HL-60 (cell line): ENCODE results near the gene RSRC1.
"Not testable (repeated sequence)": the region's sequence is repeated elsewhere in the genome, so short reads cannot be mapped to it uniquely, and the experiment has no call there.

ENCODE experiments used
- DNase-seq, 2 experiments: peaks; one replicate each; pipeline ENCODE4 v3.0.0-alpha.2; 2010 to 2020; ENCODE audit warnings: low read depth in 1 of 2, low spot score in 1 of 2
- H3K27ac ChIP-seq: fragments of 250-450 bp; sonication (Bioruptor Pico); replicated peaks from 2 replicates; pipeline ENCODE4 v1.5.1; 2020; ENCODE audit warnings: mild to moderate bottlenecking, moderate library complexity
- H3K27me3 ChIP-seq: fragments of 250-450 bp; sonication (Bioruptor Pico); 2 replicates; pipeline ENCODE4 v1.5.1; 2021; ENCODE audit warnings: mild to moderate bottlenecking, moderate library complexity; ENCODE audit not compliant: insufficient read depth, poor library complexity, severe bottlenecking
- H3K4me3 ChIP-seq: replicated peaks from 2 replicates; pipeline ENCODE4 v1.5.1; 2011; ENCODE audit warnings: mild to moderate bottlenecking, control low read depth, low read length; ENCODE audit not compliant: insufficient read depth
- GABPA ChIP-seq: IDR thresholded peaks from 2 replicates; pipeline ENCODE4 v1.6.1; 2012; ENCODE audit warnings: low read depth
- POLR2AphosphoS5 ChIP-seq: IDR thresholded peaks from 2 replicates; pipeline ENCODE4 v1.6.1; 2012; ENCODE audit warnings: low read depth
- SPI1 ChIP-seq: IDR thresholded peaks from 2 replicates; pipeline ENCODE4 v1.6.1; 2012; ENCODE audit warnings: low read depth, mild to moderate bottlenecking, borderline replicate concordance
- TF ChIP-seq, protein P1 (sequence below): IDR thresholded peaks from 2 replicates; pipeline ENCODE4 v1.6.1; 2012; ENCODE audit warnings: low read depth; ENCODE audit not compliant: insufficient replicate concordance
- TF ChIP-seq, protein P2 (sequence below): IDR thresholded peaks from one replicate; pipeline ENCODE4 v1.5.1; 2011; ENCODE audit warnings: low read length, control low read depth, inconsistent platforms; ENCODE audit not compliant: insufficient read depth

Gene RSRC1

GRCh38 chr3:158221426-158221825, 111.5 kb downstream of the RSRC1 start:
- DNase-seq = no peak
- H3K4me3 ChIP-seq = no peak overlapping the region
- no peak overlapping the region for H3K27ac ChIP-seq
- TF ChIP-seq POLR2AphosphoS5 (no peak), SPI1 (no peak), GABPA (no peak)
- TF ChIP-seq, protein P1, sequence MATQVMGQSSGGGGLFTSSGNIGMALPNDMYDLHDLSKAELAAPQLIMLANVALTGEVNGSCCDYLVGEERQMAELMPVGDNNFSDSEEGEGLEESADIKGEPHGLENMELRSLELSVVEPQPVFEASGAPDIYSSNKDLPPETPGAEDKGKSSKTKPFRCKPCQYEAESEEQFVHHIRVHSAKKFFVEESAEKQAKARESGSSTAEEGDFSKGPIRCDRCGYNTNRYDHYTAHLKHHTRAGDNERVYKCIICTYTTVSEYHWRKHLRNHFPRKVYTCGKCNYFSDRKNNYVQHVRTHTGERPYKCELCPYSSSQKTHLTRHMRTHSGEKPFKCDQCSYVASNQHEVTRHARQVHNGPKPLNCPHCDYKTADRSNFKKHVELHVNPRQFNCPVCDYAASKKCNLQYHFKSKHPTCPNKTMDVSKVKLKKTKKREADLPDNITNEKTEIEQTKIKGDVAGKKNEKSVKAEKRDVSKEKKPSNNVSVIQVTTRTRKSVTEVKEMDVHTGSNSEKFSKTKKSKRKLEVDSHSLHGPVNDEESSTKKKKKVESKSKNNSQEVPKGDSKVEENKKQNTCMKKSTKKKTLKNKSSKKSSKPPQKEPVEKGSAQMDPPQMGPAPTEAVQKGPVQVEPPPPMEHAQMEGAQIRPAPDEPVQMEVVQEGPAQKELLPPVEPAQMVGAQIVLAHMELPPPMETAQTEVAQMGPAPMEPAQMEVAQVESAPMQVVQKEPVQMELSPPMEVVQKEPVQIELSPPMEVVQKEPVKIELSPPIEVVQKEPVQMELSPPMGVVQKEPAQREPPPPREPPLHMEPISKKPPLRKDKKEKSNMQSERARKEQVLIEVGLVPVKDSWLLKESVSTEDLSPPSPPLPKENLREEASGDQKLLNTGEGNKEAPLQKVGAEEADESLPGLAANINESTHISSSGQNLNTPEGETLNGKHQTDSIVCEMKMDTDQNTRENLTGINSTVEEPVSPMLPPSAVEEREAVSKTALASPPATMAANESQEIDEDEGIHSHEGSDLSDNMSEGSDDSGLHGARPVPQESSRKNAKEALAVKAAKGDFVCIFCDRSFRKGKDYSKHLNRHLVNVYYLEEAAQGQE = no peak
- TF ChIP-seq, protein P2, sequence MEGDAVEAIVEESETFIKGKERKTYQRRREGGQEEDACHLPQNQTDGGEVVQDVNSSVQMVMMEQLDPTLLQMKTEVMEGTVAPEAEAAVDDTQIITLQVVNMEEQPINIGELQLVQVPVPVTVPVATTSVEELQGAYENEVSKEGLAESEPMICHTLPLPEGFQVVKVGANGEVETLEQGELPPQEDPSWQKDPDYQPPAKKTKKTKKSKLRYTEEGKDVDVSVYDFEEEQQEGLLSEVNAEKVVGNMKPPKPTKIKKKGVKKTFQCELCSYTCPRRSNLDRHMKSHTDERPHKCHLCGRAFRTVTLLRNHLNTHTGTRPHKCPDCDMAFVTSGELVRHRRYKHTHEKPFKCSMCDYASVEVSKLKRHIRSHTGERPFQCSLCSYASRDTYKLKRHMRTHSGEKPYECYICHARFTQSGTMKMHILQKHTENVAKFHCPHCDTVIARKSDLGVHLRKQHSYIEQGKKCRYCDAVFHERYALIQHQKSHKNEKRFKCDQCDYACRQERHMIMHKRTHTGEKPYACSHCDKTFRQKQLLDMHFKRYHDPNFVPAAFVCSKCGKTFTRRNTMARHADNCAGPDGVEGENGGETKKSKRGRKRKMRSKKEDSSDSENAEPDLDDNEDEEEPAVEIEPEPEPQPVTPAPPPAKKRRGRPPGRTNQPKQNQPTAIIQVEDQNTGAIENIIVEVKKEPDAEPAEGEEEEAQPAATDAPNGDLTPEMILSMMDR = no peak
- H3K27me3 ChIP-seq = no peaks in the 10 kb centered on the region

- TF ChIP-seq, protein P1 = no peak
- no peak for TF ChIP-seq POLR2AphosphoS5
- TF ChIP-seq SPI1 = no peak
- H3K27ac ChIP-seq = no peak overlapping the region
- H3K27me3 ChIP-seq = no peaks in the 10 kb centered on the region
- no peak for DNase-seq
- H3K4me3 ChIP-seq = no peak overlapping the region
Measured at GRCh38 chr3:158226429-158226828, 116.5 kb downstream of the RSRC1 start.

DNA sequence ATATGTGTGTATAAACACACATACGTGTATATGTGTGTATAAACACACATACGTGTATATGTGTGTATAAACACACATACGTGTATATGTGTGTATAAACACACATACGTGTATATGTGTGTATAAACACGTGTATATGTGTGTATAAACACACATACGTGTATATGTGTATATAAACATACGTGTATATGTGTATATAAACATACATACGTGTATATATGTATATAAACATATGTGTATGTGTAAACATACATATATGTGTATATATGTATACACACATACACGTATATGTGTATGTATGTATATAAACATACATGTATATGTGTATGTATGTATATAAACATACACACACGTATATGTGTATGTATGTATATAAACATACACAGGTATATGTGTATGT, 119.1 kb downstream of the RSRC1 start:
- not testable (repeated sequence) for H3K4me3 ChIP-seq, DNase-seq, H3K27ac ChIP-seq, H3K27me3 ChIP-seq

DNA sequence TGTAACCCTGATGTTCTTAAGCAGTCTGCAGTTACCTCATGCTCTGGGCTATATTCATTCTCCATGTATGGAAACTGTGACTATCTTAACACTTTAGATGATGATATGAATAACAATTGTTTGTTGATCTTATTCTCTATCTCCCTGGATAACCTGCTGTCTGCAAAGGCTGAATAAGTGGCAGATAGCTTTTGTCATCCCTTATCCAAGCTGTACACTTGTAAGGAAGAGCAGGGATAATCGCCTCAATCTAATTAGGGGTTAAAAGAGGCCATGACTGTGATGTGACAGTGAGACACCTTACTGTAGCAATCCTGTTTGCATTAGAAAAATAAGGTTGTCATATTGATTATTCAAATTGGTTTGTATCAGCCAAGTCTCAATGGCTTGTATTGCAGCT, 123.9 kb downstream of the RSRC1 start:
- Histone ChIP-seq H3K4me3 (no peak overlapping the region), H3K27ac (no peak overlapping the region), H3K27me3 (no peaks in the 10 kb centered on the region)
- no peak for DNase-seq
- no peak for TF ChIP-seq POLR2AphosphoS5
- TF ChIP-seq, protein P2 = no peak
- TF ChIP-seq SPI1 = no peak
- TF ChIP-seq GABPA = no peak
- TF ChIP-seq, protein P1 = no peak
